Stimulated activated CD4-positive, alpha-beta T cell treated with anti-CD3 and anti-CD28 coated beads, Interleukin-1b, Interleukin-23, amount 100 ng/mL, for 24 hours (primary cell): ENCODE results near the gene MUC13.

Source experiments
- DNase-seq, 4 experiments: peaks; one replicate each; pipeline ENCODE4 v3.0.0-alpha.2; 2020; ENCODE audit warnings: low read depth in 4 of 4, low spot score in 1 of 4

MUC13 gene

GRCh38 chr3:124878561-124879336 is 55.8 kb downstream of the MUC13 start:
- DNase-seq, result no peak

GRCh38 chr3:124877674-124878073 is 56.9 kb downstream of the MUC13 start:
- no peak for DNase-seq

- DNase-seq, result no peak
Observed at GRCh38 chr3:124876401-124876878, 58.1 kb downstream of the MUC13 start.

GRCh38 chr3:124873226-124873625 is 61.3 kb downstream of the MUC13 start:
- no peak for DNase-seq

GRCh38 chr3:124867511-124867910 is 67.0 kb downstream of the MUC13 start:
- no peak for DNase-seq

GRCh38 chr3:124862006-124862405 is 72.5 kb downstream of the MUC13 start:
- DNase-seq, result no peak

- DNase-seq, result no peak
Observed at GRCh38 chr3:124861041-124861440, 73.5 kb downstream of the MUC13 start.

GRCh38 chr3:124860599-124860998 is 74.0 kb downstream of the MUC13 start:
- DNase-seq, result no peak

GRCh38 chr3:124859025-124859424 is 75.5 kb downstream of the MUC13 start:
- DNase-seq, result no peak

GRCh38 chr3:124858275-124858674 is 76.3 kb downstream of the MUC13 start:
- no peak for DNase-seq

- no peak for DNase-seq
Observed at GRCh38 chr3:124856677-124857076, 77.9 kb downstream of the MUC13 start.
